Lung (tissue), 12 donors: ENCODE data around the gene S100A5. TPM values are rescaled to one million over a fixed set of nuclear protein-coding genes. Genes with fewer than 3 reads are reported as not detected.

Experiments used
- ATAC-seq: fragments of 200-7000 bp; cut with Tn5 transposase; one replicate; pipeline ENCODE4 v1.9.1; 2020; ENCODE audit warnings: moderate number of reproducible peaks; ENCODE audit not compliant: insufficient read depth, low FRiP score
- DNase-seq, 3 donors: peaks; one replicate each; pipeline ENCODE4 v3.0.0-alpha.2; 2013 to 2017
- H3K27ac ChIP-seq, 2 donors: one replicate each; pipeline ENCODE4 v1.5.1; 2013; ENCODE audit warnings: mild to moderate bottlenecking in 2 of 2, moderate library complexity in 2 of 2, control low read depth in 1 of 2, inconsistent platforms in 1 of 2, low read depth in 1 of 2, low read length in 1 of 2
- H3K27me3 ChIP-seq, 3 donors: one replicate each; pipeline ENCODE4 v1.5.1; 2013; ENCODE audit warnings: low read length in 2 of 3; ENCODE audit not compliant: control insufficient read depth in 3 of 3, insufficient read depth in 3 of 3
- H3K36me3 ChIP-seq, 4 donors: one replicate each; pipeline ENCODE4 v1.5.1; 2013; ENCODE audit warnings: low read length in 4 of 4, mild to moderate bottlenecking in 1 of 4, moderate library complexity in 1 of 4; ENCODE audit not compliant: control insufficient read depth in 4 of 4, insufficient read depth in 4 of 4
- H3K4me1 ChIP-seq, 5 donors: one replicate each; pipeline ENCODE4 v1.5.1; 2013; ENCODE audit warnings: low read length in 5 of 5, mild to moderate bottlenecking in 2 of 5, moderate library complexity in 1 of 5; ENCODE audit not compliant: control insufficient read depth in 5 of 5, insufficient read depth in 5 of 5
- H3K4me3 ChIP-seq: one replicate; pipeline ENCODE4 v1.5.1; 2013; ENCODE audit warnings: mild to moderate bottlenecking, control low read depth, moderate library complexity
- H3K9ac ChIP-seq, 2 donors: one replicate each; pipeline ENCODE4 v1.5.1; 2013; ENCODE audit warnings: low read length in 2 of 2, control low read depth in 1 of 2; ENCODE audit not compliant: insufficient read depth in 1 of 2
- H3K9me3 ChIP-seq, 4 donors: one replicate each; pipeline ENCODE4 v1.5.1; 2013; ENCODE audit warnings: low read length in 3 of 4, mild to moderate bottlenecking in 1 of 4, moderate library complexity in 1 of 4; ENCODE audit not compliant: control insufficient read depth in 4 of 4, insufficient read depth in 3 of 4
- CTCF ChIP-seq: IDR thresholded peaks from 2 replicates; pipeline ENCODE4 v1.5.1; 2012; ENCODE audit warnings: mild to moderate bottlenecking; ENCODE audit errors: control extremely low read depth, extremely low read depth
- WGBS, 2 donors: extraction: QIAGEN DNeasy Blood & Tissue Kit; methylation state at CpG; one replicate each; pipeline ENCODE4 v1.1.7; 2013; 5-methylcytosine and 5-hydroxymethylcytosine counted together
- polyA plus RNA-seq, 2 donors: library from polyadenylated mRNA; stranded (reverse); fragments of 200-250 nt; gene quantifications; one replicate each; pipeline ENCODE4 v1.2.1, GENCODE V29; 2013
- total RNA-seq, 2 donors: library from RNA; depleted of rRNA in 1 of 2; stranded (reverse); fragments of >200 nt in 1 of 2; gene quantifications; one replicate each; pipeline ENCODE4 v1.2.1, GENCODE V29; 2014 to 2021
- donor health status: control.
- donor health status: control.
- donor health status: Bipolar disorder and iron deficiency.
- donor health status: healthy.
- donor health status: DM: yes; HTN: yes; CAD: no.

S100A5 gene
- total and polyA plus RNA-seq, 4 donors = 0.31 to 0.32 (median 0.31) TPM; not detected in 1

- ATAC-seq (peak; percentile 17), DNase-seq (no peak)
- Histone ChIP-seq H3K4me1 (peaks cover 0 to 32% (median 16%) of the 10 kb centered on the region in 5 donors), H3K9ac (peak overlapping the region in 1 of 2 donors; percentile 87), H3K9me3 (no peaks in the 10 kb centered on the region), H3K4me3 (no peak overlapping the region), H3K36me3 (peaks cover 0 to 3% (median 0%) of the 10 kb centered on the region in 4 donors), H3K27me3 (no peaks in the 10 kb centered on the region), H3K27ac (peak overlapping the region in 1 of 2 donors; percentile 99)
- WGBS, 2 donors = 62 to 70% methylated on average over 9 of the region's 9 CpGs
- no peak for TF ChIP-seq CTCF
These were observed 3.9 kb downstream of the S100A5 start for GRCh38 chr1:153536671-153537375.

GRCh38 chr1:153536012-153536670 lies 4.6 kb downstream of the S100A5 start:
- no peak for TF ChIP-seq CTCF
- peak; percentile 83 to 86 (median 84) for DNase-seq
- peak overlapping the region in 1 of 2 donors; percentile 87 for H3K9ac ChIP-seq
- H3K36me3 ChIP-seq = peaks cover 0 to 3% (median 0%) of the 10 kb centered on the region in 4 donors
- no peaks in the 10 kb centered on the region for H3K9me3 ChIP-seq
- H3K4me3 ChIP-seq = peak overlapping the region; percentile 87
- no peaks in the 10 kb centered on the region for H3K27me3 ChIP-seq
- 1% methylated on average over 32 to 38 of the region's 38 CpGs for whole genome bisulfite sequencing, 2 donors
- H3K27ac ChIP-seq = peak overlapping the region; percentile 88 to 99
- peak; percentile 74 for ATAC-seq
- peaks cover 0 to 32% (median 16%) of the 10 kb centered on the region in 5 donors for H3K4me1 ChIP-seq

- peak within 1 kb of the TSS; percentile 87 for H3K4me3 ChIP-seq
- peak within 1 kb of the TSS; percentile 88 to 99 for H3K27ac ChIP-seq
- WGBS, 2 donors = 4 to 15% methylated on average over 18 of the region's 18 CpGs
- H3K9ac ChIP-seq = peak within 1 kb of the TSS; percentile 84 to 87
- no peaks in the 10 kb centered on the region for H3K9me3 ChIP-seq
- peaks cover 0 to 3% (median 0%) of the 10 kb centered on the region in 4 donors for H3K36me3 ChIP-seq
- H3K27me3 ChIP-seq = no peaks in the 10 kb centered on the region
- peaks cover 0 to 32% (median 16%) of the 10 kb centered on the region in 5 donors for H3K4me1 ChIP-seq
- ATAC-seq (peak; percentile 43), DNase-seq (peak; percentile 26 to 49 (median 33))
- no peak for TF ChIP-seq CTCF
These were observed 5.3 kb downstream of the S100A5 start, which contains the start of gene S100A6 for GRCh38 chr1:153535242-153536011. Gene S100A6, minus strand, starts transcription at chr1:153535991. Its CDS starts 652 bp downstream, at chr1:153535339.
